Measurements from ENCODE around the gene EYA4.

DNA sequence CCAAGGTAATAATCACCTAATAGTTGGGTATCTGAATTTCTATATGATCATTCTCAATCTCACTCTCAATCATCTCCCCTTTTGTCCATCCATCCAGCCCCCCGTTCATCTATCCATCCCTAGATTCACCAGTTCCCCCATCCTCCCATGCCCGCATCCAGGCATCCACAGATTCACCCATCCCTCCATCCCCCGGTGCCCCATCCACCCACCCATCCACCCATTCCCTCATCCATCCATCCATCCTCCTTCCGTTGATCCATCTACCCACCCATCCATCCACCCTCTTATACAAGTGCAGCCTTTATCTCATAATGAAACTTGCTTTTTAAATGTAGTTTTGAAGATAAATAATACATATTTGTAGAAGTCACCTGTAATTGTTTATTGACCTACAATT is 76.5 kb downstream of the EYA4 start:
- TF ChIP-seq YY1 (IDR thresholded peaks at IDR 0.05; ENCODE audit: insufficient read depth, insufficient read length): no peak
- TF ChIP-seq SUZ12 (IDR thresholded peaks at IDR 0.05; ENCODE audit: extremely low read depth, insufficient read depth, insufficient read length): no peak

All from NT2/D1 (cell line).